ENCODE measurements around the gene FEM1C. TPM values are rescaled to one million over a fixed set of nuclear protein-coding genes. Genes with fewer than 3 reads are reported as not detected.

FEM1C gene
- total and polyA plus RNA-seq, 9 of the 15 experiments (the other 6 are each of a cell fraction or from before 2014, with no cell fraction given), result 1.4 to 9.3 (median 4.3) TPM

DNA sequence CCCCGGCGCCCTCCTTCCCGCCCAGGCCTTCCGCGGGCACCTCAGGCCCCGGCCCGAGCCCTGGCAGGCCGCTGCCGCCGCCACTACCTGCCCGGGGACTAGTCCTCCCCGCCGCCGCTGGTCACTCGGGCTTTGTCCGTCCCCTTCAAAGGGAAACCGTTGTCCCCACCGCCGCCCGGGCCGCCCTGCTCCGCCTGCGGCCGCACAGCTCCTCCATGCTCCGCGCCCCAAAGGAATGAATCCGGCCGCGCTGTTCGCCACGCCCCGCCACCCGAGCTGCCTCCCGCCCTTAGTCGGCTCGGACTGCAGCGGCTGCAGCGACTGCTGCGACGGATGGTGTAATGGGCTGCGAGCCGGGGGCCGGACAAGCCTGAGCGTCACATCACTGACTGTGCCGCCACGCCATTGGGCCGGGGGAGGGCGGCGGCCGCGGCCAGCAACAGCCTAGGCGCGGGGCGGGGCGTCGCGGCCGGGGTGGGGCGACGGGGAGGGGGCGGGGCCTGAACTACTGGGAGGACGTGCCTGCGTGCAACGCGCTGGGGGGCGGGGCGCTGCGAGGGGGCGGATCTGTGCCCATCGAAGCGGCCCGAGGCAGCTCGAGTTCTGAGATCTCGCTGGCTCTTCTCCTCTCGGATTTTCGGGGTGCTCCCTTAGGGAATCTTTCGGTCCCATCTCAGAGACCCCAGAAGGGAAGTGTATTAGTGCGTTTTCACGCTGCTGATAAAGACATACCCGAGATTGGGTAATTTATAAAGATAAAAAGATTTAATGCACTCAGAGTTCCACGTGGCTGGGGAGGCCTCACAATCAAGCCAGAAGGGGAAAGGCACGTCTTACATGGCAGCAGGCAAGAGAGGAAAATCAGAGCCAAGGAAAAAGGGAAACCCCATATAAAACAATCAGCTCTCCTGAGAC, at the start of gene FEM1C (continued):
- no peak for TF ChIP-seq HNRNPH1 (optimal IDR thresholded peaks at IDR 0.05; ENCODE audit: low read depth, low read length)
- TF ChIP-seq TEAD4 (IDR thresholded peaks at IDR 0.05; ENCODE audit: low read length), result no peak
- 0 out of 2 replicates have a peak, but pooled peaks have one; percentile 18 for TF ChIP-seq TEAD4 (CRISPR knock-in tag; IDR thresholded peaks at IDR 0.05; ENCODE audit: borderline replicate concordance)
- peak; percentile 22 to 54; a peak in 3 of 4 replicates for TF ChIP-seq KDM1A (IDR thresholded peaks at IDR 0.05)
- TF ChIP-seq GTF2E2 (tag; IDR thresholded peaks at IDR 0.05), result no peak
- TF ChIP-seq ZSCAN29 (IDR thresholded peaks at IDR 0.05), result no peak
- TF ChIP-seq ZNF445 (CRISPR knock-in tag; IDR thresholded peaks at IDR 0.05; ENCODE audit: low read depth), result peak; percentile 86
- TF ChIP-seq, protein P1, sequence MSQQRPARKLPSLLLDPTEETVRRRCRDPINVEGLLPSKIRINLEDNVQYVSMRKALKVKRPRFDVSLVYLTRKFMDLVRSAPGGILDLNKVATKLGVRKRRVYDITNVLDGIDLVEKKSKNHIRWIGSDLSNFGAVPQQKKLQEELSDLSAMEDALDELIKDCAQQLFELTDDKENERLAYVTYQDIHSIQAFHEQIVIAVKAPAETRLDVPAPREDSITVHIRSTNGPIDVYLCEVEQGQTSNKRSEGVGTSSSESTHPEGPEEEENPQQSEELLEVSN (IDR thresholded peaks at IDR 0.05; ENCODE audit: borderline replicate concordance in 1 of 2, extremely low read depth in 1 of 2, insufficient read depth in 1 of 2, insufficient read length in 1 of 2, low read depth in 1 of 2, low read length in 1 of 2, poor library complexity in 1 of 2, severe bottlenecking in 1 of 2), result peak; percentile 66 to 67
- no peak for TF ChIP-seq GATAD2B (IDR thresholded peaks at IDR 0.05; ENCODE audit: borderline replicate concordance)
- TF ChIP-seq, protein P2, sequence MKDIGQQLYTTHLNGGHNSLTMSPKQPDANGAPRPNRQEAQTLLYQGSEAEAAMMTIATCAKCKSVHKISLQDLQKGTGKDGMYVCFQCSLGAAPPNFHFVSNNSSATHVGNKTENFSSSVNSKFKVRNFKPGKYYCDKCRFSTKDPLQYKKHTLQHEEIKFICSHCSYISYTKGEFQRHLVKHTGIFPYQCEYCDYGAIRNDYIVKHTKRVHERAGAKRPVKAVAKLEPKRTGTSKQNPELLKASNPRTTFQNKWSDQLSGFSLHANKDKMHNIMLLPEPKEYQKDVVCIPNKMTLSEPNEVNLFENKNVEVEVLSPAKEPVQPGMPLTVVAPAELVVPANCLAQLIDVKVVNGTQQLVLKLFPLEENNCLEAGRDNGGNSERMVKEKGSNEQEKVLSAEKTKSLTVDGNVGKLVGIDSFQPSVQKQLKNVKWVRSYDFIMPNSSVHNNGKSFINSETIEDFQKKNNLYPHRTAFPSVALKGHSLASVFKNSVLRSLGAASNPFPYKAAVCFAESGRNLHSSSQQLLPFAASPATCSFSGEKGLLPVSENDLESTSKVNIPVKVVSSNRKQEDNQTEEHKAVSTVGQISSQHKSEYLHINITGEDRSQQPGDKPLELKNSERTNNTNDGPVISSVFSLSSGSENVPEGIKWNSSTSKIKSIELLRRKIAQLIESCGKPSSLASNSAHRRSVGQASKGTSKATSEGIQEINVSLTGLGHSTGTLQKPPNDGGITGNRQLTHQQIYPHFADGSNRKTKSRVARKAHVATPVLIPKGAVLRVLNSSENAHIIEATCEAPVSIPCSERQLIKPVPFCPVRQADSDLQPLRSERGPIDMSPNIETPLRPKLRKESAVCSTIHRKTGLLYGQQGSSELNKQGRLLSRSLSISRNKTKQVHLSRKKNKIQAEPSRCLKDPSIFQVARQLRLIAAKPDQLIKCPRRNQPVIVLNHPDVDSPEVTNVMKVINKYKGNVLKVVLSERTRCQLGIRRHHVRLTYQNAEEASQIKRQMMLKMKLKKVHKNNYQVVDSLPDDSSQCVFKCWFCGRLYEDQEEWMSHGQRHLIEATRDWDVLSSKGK (CRISPR knock-in tag; IDR thresholded peaks at IDR 0.05), result no peak
- TF ChIP-seq, protein P3, sequence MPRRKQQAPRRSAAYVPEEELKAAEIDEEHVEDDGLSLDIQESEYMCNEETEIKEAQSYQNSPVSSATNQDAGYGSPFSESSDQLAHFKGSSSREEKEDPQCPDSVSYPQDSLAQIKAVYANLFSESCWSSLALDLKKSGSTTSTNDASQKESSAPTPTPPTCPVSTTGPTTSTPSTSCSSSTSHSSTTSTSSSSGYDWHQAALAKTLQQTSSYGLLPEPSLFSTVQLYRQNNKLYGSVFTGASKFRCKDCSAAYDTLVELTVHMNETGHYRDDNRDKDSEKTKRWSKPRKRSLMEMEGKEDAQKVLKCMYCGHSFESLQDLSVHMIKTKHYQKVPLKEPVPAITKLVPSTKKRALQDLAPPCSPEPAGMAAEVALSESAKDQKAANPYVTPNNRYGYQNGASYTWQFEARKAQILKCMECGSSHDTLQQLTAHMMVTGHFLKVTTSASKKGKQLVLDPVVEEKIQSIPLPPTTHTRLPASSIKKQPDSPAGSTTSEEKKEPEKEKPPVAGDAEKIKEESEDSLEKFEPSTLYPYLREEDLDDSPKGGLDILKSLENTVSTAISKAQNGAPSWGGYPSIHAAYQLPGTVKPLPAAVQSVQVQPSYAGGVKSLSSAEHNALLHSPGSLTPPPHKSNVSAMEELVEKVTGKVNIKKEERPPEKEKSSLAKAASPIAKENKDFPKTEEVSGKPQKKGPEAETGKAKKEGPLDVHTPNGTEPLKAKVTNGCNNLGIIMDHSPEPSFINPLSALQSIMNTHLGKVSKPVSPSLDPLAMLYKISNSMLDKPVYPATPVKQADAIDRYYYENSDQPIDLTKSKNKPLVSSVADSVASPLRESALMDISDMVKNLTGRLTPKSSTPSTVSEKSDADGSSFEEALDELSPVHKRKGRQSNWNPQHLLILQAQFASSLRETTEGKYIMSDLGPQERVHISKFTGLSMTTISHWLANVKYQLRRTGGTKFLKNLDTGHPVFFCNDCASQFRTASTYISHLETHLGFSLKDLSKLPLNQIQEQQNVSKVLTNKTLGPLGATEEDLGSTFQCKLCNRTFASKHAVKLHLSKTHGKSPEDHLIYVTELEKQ (CRISPR knock-in tag; IDR thresholded peaks at IDR 0.05), result no peak
- no peak for TF ChIP-seq COPS2 (conservative IDR thresholded peaks at IDR 0.05)
- no peak for TF ChIP-seq RBM39 (optimal IDR thresholded peaks at IDR 0.05; ENCODE audit: low read depth, low read length)
- TF ChIP-seq ZNF77 (CRISPR knock-in tag; IDR thresholded peaks at IDR 0.05), result no peak
- TF ChIP-seq, protein P4, sequence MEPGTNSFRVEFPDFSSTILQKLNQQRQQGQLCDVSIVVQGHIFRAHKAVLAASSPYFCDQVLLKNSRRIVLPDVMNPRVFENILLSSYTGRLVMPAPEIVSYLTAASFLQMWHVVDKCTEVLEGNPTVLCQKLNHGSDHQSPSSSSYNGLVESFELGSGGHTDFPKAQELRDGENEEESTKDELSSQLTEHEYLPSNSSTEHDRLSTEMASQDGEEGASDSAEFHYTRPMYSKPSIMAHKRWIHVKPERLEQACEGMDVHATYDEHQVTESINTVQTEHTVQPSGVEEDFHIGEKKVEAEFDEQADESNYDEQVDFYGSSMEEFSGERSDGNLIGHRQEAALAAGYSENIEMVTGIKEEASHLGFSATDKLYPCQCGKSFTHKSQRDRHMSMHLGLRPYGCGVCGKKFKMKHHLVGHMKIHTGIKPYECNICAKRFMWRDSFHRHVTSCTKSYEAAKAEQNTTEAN (CRISPR knock-in tag; IDR thresholded peaks at IDR 0.05), result peak; percentile 35; the same call in 1 of the 2 replicates
- TF ChIP-seq RBM17 (IDR thresholded peaks at IDR 0.05; ENCODE audit: borderline replicate concordance, low read depth, low read length), result no peak
- TF ChIP-seq, protein P5, sequence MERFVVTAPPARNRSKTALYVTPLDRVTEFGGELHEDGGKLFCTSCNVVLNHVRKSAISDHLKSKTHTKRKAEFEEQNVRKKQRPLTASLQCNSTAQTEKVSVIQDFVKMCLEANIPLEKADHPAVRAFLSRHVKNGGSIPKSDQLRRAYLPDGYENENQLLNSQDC (CRISPR knock-in tag; IDR thresholded peaks at IDR 0.05), result peak; percentile 67; the same call in 1 of the 2 replicates
